ENCODE results near the gene RBP3. TPM values are rescaled to one million over a fixed set of nuclear protein-coding genes. Genes with fewer than 3 reads are reported as not detected.

Gene RBP3
- total RNA-seq, 1 experiment from 2014 or later: not detected

- no peak for DNase-seq (ENCODE audit: low read depth, low spot score)
- H3K4me2 ChIP-seq (ENCODE audit: low read length): no peak overlapping the region
Observed at GRCh38 chr10:47380341-47381102, 32.4 kb downstream of the RBP3 start.

GRCh38 chr10:47381103-47381395, 32.9 kb downstream of the RBP3 start:
- Histone ChIP-seq H3K4me1 (ENCODE audit: control insufficient read depth in 1 of 2, insufficient read depth in 2 of 2, low read length in 2 of 2) (peaks cover 18 to 20% of the 10 kb centered on the region in 2 experiments), H4K20me1 (ENCODE audit: insufficient read depth) (no peaks in the 10 kb centered on the region), H3K9me2 (ENCODE audit: insufficient read depth) (no peaks in the 10 kb centered on the region), H3K27ac (ENCODE audit: low read depth, low read length) (no peak overlapping the region), H3K27me3 (ENCODE audit: insufficient read depth, low read length) (no peaks in the 10 kb centered on the region), H3K4me3 (replicated peaks in 1 of 2; ENCODE audit: low read depth in 1 of 2, low read length in 2 of 2) (no peak overlapping the region), H3K36me3 (ENCODE audit: control insufficient read depth in 1 of 2, insufficient read depth in 2 of 2, low read length in 2 of 2) (no peaks in the 10 kb centered on the region), H3K79me2 (ENCODE audit: insufficient read depth, low read length) (no peaks in the 10 kb centered on the region), H3K9ac (ENCODE audit: low read length) (no peak overlapping the region), H3K4me2 (ENCODE audit: low read length) (no peak overlapping the region), H3K9me3 (ENCODE audit: control insufficient read depth in 1 of 2, insufficient read depth in 1 of 2, low read depth in 1 of 2, low read length in 2 of 2) (no peaks in the 10 kb centered on the region), H2AFZ (ENCODE audit: low read depth, low read length, poor library complexity, severe bottlenecking) (no peak overlapping the region)
- ATAC-seq (no peak), DNase-seq (ENCODE audit: low read depth, low spot score) (no peak)
- no TSS peak for BruUV-seq (replicated peaks)
- POLR2A ChIA-PET: no interaction called here
- intact Hi-C loops (cut with micrococcal nuclease): no loop called here
- RAD21 ChIA-PET (ENCODE audit: low non-redundant PET in 1 of 2, low total read pairs in 2 of 2, uncharacterized antibody in 2 of 2, unreplicated experiment in 2 of 2): no interaction called here
- TF ChIP-seq EGR1 (IDR thresholded peaks at IDR 0.05; ENCODE audit: low read depth) (no peak), ZNF274 (IDR thresholded peaks at IDR 0.05; ENCODE audit: low read depth, low read length) (no peak), RAD21 (IDR thresholded peaks at IDR 0.05; ENCODE audit: low read depth) (no peak), TCF7L2 (IDR thresholded peaks at IDR 0.05; ENCODE audit: borderline replicate concordance, extremely low read depth, insufficient read depth, insufficient read length) (no peak), ATF3 (IDR thresholded peaks at IDR 0.05) (no peak), SRF (IDR thresholded peaks at IDR 0.05; ENCODE audit: low read depth) (no peak), YY1 (IDR thresholded peaks at IDR 0.05; ENCODE audit: extremely low read depth, insufficient replicate concordance, low read depth, low read length) (no peak)
- CTCF ChIA-PET: no interaction called here

More at GRCh38 chr10:47380341-47381102, 32.4 kb downstream of the RBP3 start:
- ATAC-seq: no peak
- BruUV-seq (replicated peaks): no TSS peak
- H2AFZ ChIP-seq (ENCODE audit: low read depth, low read length, poor library complexity, severe bottlenecking): no peak overlapping the region
- H3K9me3 ChIP-seq (ENCODE audit: control insufficient read depth in 1 of 2, insufficient read depth in 1 of 2, low read depth in 1 of 2, low read length in 2 of 2): no peaks in the 10 kb centered on the region
- peaks cover 18 to 20% of the 10 kb centered on the region in 2 experiments for H3K4me1 ChIP-seq (ENCODE audit: control insufficient read depth in 1 of 2, insufficient read depth in 2 of 2, low read length in 2 of 2)
- no peaks in the 10 kb centered on the region for H3K9me2 ChIP-seq (ENCODE audit: insufficient read depth)
- no peaks in the 10 kb centered on the region for H3K36me3 ChIP-seq (ENCODE audit: control insufficient read depth in 1 of 2, insufficient read depth in 2 of 2, low read length in 2 of 2)
- H4K20me1 ChIP-seq (ENCODE audit: insufficient read depth): no peaks in the 10 kb centered on the region
- TF ChIP-seq CEBPB (IDR thresholded peaks at IDR 0.05; ENCODE audit: low read depth): no peak
- TF ChIP-seq SP1 (IDR thresholded peaks at IDR 0.05; ENCODE audit: low read depth): no peak
- no peak for TF ChIP-seq POLR2A (IDR thresholded peaks at IDR 0.05; ENCODE audit: borderline replicate concordance, extremely low read depth, insufficient read depth, insufficient read length)
- CTCF ChIA-PET: no interaction called here
- no peak overlapping the region for H3K27ac ChIP-seq (ENCODE audit: low read depth, low read length)
- POLR2A ChIA-PET: no interaction called here
- H3K27me3 ChIP-seq (ENCODE audit: insufficient read depth, low read length): no peaks in the 10 kb centered on the region
- H3K9ac ChIP-seq (ENCODE audit: low read length): no peak overlapping the region
- RAD21 ChIA-PET (ENCODE audit: low non-redundant PET in 1 of 2, low total read pairs in 2 of 2, uncharacterized antibody in 2 of 2, unreplicated experiment in 2 of 2): no interaction called here
- intact Hi-C loops (cut with micrococcal nuclease): no loop called here
- H3K4me3 ChIP-seq (replicated peaks in 1 of 2; ENCODE audit: low read depth in 1 of 2, low read length in 2 of 2): no peak overlapping the region
- H3K79me2 ChIP-seq (ENCODE audit: insufficient read depth, low read length): no peaks in the 10 kb centered on the region
